DMS 273 (cell line): ENCODE measurements around the gene IRS4.
A peak's percentile ranks its signal among the peaks of the same experiment; 100 is the strongest.

Source experiments
- DNase-seq: peaks from one replicate; lab custom pipeline; 2025; ENCODE audit not compliant: unreplicated experiment; lab: John Stamatoyannopoulos, UW

The IRS4 gene

DNA sequence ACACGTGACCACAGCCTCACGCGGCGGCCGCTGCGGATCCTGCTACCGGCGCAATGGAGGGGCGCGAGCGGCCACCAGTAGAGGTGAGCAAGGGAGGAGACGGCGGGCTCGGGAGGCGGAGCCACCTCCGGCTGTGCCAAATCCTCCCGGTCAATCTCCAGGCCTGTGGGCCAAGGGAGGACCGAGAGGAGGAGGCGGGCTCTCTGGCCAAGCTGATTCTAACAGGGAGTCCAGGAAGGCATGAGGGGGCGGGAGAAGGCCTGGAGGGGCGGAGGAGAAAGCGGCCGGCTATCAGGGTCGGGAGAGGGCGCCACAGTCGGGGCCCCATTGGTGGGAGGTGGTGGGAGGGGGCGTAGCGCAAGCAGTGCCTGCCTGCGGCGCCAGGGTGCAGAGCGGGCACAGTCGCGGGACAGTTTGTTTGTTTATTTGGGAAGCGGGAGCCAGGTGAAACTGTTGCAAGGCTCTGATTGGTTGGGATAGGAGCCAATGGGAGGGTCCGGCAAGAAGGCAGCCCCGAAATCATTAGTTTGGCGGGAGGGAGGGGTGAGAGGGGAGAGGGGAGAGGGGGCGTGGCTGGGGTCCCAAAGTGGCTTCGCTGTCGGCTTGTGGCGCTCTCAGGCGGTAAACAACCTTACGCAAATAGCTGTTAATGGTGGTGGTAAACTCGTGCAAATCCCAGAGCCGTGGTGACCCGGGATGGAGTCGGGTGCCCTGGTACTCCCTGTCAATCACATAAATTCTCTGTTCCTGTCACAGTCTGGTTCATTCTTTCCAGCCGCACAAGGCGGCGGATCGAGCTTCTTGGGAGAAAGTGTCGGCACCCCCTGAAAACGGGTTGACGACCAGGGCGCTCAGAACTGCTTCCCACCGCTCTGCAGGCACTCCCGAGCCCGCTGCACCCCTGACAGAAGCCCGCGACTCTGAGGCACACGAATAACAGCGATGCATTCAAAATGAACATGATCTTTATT, at the start of gene IRS4:
Gene IRS4, minus strand, starts transcription at position 55 of the 971 bp plus-strand sequence.
- DNase-seq, result peak; percentile 68

DNA sequence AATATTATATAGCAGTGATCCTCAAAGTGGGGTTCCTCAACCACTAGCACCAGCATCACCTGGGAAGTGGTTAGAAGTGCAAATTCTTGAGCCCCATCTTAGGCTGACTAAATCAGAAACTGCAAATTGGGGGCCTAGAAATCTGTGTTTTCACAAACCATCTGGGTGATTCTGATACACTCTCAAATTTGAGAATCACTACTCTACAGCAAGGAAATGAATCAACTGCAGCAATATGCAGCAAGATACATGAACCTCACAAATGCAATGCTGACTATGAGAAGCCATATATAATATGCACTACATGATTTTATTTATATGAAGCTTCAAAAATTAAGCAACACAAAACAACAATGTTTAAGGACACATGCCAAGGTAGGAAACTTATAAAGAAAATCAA, 36.2 kb upstream of the IRS4 start:
- DNase-seq, result no peak

DNA sequence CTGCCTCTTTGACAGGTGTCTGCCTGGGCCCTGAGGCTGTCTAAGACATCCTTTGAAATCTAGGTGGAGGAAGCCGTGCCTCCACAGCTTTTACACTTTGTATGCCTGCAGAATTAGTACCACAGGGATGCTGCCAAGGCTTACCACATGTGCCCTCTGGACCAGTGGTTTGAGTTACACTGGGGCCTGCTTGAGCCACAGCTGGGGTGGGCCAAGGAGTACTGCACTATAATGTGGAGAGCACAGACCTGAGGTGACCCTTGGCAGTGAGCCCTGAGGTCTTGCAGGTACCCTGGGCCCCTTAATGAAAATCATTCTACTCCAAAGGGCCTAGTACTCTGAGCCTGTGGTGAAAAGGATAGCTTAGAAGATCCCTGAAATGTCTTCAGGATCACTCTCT, 27.2 kb upstream of the IRS4 start:
- no peak for DNase-seq

DNA sequence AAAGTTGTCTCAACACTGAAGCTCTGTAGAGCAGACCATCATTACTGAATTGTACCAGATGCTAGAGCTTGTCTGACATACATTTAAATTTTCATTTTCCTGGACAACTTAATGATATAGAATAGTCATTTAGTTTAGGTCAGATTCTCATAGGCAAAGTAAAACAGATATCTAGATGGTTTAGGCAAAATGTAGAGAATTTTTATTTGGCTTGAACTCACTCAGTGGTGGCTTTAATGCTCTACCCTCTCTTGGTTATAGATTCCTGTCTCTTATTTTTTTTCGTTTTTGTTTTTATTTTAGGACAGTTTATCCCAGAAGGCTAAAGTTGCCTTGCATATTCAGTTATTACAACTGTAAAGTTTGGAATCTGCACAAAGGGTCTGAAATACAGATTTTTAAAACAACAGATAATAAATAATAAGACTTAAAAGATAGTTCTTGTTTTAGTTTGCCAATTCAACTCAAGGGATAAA, 4.0 kb upstream of the IRS4 start:
- DNase-seq, result no peak

DNA sequence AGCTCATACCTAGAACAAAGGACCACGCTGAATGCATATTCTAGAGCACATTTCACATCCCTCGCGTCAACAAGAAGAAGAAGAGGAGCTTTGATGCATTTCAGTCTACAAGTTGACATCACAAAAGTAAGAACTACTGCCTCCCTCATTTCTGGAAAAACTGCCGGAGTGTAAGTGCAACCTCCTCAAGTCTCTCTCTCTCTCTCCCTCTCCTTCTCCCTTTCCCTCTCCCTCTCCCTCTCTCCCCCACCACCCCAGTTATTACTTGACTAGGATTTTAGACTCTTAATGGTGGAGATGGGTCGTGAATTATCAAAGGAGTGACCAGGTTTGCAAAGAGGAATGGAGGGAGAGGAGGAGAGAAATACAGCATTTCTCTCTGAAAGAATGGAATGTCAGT, 1.4 kb upstream of the IRS4 start:
- no peak for DNase-seq

DNA sequence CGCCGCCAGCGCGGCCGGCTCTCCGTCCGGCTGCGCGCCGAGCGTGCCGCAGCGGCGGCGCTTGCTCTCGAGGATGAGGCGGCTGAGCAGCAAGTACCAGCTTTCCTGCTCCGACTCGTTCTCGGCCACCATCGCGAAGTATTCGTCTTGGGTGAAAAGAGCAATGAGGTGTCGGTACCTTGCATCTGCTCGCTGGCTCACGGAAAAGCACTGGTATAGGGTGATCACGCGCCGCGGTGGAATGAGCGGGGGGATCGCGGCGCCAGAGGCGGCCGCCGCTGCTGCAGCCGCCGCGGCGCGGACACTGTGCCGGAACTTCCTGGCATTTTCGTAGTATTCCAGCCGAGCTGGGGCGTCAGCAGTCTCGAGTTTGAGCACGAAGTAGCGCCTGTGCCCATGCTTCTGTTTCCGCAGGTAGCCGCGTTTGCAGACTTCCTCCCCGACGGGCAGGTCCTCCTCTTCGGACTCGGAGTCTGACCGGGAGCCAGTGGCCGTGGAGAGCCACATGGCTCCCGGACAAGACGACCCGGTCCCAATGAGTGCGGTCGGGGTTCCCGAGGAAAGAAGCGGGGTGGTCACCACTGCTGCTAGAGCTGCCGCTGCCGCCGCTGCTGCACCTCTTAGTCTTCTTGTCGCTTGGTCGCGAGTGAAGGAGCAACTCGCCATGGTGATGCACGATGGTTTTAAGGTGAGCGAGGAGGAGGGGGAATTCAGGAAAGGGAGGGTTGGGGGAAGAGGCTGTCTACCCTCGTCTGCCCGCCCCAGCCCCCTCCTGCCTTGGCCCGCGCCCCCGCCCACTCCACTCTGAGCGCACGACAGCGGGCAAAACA, 469 bp downstream of the IRS4 start:
- DNase-seq, result peak; percentile 51

DNA sequence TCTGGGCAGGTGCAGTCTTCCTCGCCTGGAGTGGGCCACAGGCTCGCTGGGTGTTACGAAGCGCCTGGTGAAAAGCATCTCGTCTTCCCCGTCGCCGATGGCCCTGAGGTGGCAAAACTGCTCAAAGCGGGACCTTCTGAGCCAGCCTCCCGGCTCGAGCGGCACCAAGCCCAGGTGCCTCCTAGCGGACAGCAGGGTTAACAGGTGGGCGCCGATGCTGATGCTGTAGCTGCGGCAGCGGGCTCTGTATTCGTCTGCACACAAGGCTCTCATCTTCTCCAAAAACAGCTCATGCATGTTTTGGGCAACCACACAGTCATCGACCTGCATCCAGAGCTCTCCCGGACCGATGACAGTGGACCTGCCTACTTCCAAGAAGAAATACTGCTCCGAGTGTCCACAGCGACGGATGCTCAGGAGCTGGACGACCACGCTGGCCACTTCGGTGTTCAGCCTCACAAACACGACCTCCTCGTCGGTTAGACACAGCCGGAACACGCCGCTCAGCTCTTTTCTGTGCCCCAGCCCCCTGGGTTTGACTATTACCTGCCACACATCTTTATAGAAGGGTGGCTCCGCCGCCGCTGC, 1.2 kb downstream of the IRS4 start:
- DNase-seq, result peak; percentile 59

DNA sequence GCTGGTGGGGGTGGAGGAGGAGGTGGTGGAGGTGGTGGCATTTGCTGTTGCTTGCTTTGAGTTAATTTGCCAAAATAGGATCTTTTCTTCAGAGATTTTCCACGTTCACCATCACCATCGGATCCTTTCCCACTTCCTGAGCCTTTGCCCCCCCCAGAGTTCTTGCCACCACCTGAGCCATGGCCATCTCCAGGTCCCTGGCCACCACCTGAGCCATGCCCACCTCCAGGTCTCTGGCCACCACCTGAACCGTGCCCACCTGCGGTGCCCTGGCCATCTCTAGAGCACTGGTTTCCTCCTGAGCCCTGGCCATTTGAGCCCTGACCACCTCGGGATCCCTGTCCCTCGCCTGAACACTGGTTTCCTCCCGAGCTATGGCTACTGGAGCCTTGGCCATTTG, 1.9 kb downstream of the IRS4 start:
- DNase-seq, result no peak

DNA sequence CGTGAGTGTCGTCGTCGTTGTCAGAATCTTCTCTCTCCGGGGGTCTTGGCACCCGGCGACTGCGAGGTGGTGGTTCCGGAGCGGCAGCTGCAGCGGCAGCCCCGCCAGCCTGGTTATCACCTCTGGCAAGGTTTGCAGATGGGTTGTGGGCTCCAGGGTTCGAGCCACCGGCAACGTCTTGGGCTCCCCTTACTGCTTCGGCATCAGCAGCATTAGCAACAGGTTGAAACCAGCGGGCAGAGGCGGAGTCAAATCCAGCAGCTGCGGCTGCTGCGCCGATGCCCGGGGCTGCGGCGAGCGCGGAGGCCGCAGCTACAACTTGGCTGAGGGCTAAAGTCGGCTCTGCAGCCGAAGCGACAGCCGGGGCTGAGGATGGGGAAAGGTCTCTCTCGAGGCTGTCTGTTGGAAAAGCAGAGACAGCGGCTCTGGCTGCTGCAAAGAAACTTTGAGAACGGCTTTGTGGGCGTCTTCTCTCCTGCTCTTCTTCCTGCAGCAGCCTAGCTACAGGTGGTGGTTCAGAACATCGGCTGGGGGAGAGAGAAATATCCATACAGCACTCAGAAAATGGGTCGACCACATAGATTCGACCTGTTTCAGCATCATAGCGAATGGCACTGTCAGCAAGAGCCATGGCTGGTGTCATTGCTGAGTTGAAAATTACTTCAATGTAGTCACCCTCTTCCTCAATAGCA, 3.6 kb downstream of the IRS4 start:
- DNase-seq, result peak; percentile 6

DNA sequence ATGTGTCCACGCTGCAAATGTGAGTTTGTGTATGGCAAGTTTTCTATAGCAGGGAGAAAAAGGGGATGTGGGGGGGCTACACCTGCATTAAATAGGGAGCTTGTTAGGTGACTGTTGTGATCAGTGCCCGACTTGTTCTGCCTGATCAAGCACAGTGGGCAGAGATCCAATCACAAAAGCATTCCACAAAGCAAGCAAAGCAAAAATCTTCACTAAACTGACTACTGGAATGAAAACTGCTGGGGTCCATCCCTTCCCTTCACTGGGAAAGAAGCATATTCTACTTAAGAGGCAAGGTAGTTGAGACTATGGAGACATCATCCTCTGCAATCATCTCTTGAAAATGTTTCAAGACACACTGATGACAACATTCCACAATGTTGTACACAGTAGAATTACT, 5.2 kb downstream of the IRS4 start:
- no peak for DNase-seq

DNA sequence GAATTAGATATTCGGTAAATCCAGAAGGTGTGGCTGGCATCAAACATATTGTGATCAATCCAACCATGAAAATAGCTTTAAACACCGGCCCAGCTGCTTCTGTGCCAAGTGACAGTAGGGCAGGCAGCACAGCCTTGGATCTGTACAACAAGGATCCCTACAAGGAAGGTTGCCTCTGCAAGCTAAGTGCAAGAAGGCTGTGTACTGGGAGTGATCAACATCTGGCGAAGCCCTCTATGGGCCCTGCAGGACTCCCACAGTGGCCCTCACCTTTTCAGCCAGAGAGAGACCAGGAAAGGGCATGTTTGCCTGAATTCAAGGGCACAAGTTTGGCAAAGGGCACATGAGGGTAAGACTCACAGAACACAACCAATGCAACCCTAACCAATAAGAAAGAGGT, 9.6 kb downstream of the IRS4 start:
- no peak for DNase-seq

DNA sequence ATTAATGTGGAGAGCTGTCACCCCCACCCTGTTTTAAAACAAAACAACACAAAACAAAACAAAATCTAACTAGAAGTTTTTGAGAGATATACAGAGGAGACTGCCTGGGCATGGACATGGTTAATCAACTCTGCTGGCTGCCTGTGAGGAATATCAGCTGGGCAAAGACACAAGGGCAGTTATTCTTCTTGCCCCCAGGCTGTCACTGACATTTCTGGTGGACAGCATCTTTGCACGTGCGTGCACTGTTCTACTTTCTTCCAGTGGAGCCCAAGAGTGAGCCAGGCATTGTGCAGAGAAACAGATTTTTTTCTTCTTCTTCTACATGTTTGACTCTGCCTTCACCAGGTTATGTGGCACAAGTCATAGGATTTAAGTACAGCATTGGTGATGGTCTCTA, 13.8 kb downstream of the IRS4 start:
- no peak for DNase-seq

DNA sequence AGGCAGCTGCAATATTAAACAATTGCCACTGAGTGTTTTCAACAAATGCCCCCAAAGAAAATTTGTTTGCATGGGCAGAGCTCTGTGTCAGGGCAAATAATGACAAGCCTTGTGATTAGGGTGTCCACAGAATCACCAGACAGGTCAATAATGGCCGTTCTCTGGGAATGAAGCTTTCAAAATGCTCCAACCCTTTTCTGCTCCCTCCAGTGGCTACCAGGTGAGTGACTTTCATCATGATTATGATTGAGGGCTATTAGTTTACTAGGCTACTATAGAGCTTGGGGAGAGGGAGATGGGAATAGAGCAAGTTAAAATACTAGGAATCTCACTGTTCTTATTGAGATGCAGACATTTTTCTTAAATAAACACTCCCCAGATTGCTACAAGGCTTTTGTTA, 23.5 kb downstream of the IRS4 start:
- DNase-seq, result no peak

DNA sequence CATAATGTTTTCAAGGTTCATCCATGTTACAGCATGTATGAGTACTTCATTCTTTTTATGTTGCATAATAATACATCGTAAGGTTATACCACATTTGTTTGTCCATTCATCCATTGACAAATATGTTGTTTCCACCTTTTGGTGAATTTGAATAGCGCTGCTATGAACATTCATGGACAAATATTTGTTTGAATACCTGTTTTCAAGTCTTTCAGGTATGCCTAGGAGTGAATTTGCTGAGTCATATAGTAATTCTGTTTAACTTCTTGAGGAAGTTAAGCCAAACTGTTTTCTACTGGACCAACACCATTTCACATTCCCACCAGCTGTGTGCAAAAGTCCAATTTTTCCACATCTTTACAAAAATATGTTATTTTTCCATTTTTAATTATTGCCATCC, 31.5 kb downstream of the IRS4 start:
- no peak for DNase-seq

DNA sequence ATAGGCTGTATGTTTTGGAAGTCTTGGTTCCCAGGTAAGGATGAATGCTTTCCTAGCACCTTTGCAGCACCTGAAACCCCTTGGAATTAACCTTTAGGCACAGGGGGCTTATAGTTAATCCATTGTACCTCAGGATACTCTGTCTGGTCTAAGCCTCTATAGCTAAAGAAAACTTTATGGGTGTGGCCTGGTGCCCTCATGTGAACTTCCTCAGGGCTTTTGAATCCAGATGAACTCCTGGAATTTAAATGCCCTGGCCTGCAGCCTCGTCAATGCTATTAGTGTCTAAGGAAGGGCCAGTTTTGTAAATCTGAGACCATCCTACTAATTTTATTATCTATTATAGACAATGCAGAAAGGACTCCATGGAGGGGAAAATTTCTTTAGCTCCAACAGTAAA, 33.8 kb downstream of the IRS4 start:
- no peak for DNase-seq

DNA sequence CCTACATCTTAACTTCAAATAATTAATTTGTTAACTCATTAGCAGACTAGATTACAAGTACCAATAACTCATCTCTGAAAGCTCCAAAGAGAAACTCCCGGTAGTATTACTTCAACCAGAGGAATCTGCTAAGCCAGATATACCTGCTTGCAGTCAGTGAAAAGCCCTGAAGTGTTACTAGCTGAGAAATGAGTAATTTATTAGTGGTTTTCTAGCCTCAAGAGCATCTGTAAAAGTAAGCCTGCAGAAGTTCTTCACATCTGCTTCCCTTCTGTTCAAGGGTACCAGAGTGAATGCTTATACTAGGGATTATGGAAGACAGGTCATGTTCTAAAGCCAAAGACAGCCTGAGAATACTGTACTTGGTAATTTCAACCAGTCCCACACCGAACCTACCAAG, 34.7 kb downstream of the IRS4 start:
- no peak for DNase-seq

DNA sequence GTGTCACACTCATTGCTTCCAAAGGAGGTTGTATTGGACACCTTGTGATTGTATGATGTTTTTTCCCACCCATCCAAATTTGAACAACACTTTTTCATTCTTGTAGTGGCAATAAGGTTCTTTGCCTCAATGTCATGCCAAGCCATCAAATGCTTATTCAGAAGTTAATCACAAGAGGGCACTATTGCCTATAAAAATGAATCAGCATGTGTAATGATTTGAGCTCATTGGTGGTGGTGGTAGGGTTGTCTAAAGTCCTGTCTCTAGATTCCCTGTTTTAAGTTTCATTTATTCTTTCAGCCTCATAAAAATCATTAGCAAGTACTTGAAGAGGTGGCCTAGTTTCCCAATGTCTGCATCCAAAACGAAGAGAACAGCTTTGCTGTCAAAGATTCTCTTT, 37.0 kb downstream of the IRS4 start:
- DNase-seq, result peak; percentile 68

DNA sequence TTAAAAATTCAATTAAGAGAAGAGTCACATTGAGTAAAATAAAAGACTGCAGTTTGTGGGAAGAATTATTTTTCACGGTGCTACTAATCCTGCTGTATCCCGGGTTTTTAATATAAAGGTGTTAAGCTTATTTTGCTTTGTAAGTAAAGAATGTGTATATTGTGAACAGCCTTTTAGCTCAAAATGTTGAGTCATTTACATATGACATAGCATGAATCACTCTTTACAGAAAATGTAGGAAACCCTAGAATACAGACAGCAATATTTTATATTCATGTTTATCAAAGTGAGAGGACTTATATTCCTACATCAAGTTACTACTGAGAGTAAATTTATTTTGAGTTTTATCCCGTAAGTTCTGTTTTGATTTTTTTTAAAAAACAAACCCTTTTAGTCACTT, 39.7 kb downstream of the IRS4 start:
- DNase-seq, result no peak
